Right lobe of liver (tissue), 4 donors: ENCODE data around the gene GALNT3.

Source experiments
- POLR2A ChIP-seq: fragments of 450-650 bp; IDR thresholded peaks from one replicate; pipeline ENCODE4 v1.6.1; 2017; ENCODE audit warnings: antibody characterized with exemption, mild to moderate bottlenecking
- TF ChIP-seq, protein P1 (sequence below), 4 donors: fragments of 200-600 bp in 3 of 4; fragments of 450-650 bp in 1 of 4; IDR thresholded peaks; one replicate each; pipeline versions ENCODE4 v1.5.1 to v1.8.0; 2016 to 2022; ENCODE audit warnings: antibody characterized with exemption in 4 of 4, mild to moderate bottlenecking in 2 of 4
- donor health status: DM: no; HTN: no; CAD: no.
- donor health status: DM: no; HTN: no; CAD: no.
- donor health status: DM: no; HTN: yes; CAD: no.

DNA sequence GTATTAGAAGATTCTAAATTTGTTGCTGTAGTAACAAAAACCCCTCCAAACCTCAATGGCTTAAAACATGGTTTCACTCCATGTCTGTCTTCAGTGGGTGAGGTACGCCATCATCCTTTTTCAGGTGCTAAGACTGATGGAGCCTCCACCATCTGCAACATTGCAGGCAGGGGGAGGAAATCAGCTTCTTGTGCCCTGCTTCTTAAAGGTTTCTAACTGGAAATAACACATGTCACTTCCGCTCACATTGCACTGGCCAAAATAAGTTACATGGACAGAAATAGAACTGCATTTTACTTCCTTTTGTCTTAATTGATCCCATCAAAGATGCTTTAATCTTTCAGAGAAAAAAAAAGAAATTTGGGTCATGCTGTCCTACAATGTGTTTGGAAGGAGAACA, 94.1 kb downstream of the GALNT3 start:
- TF ChIP-seq, protein P1, sequence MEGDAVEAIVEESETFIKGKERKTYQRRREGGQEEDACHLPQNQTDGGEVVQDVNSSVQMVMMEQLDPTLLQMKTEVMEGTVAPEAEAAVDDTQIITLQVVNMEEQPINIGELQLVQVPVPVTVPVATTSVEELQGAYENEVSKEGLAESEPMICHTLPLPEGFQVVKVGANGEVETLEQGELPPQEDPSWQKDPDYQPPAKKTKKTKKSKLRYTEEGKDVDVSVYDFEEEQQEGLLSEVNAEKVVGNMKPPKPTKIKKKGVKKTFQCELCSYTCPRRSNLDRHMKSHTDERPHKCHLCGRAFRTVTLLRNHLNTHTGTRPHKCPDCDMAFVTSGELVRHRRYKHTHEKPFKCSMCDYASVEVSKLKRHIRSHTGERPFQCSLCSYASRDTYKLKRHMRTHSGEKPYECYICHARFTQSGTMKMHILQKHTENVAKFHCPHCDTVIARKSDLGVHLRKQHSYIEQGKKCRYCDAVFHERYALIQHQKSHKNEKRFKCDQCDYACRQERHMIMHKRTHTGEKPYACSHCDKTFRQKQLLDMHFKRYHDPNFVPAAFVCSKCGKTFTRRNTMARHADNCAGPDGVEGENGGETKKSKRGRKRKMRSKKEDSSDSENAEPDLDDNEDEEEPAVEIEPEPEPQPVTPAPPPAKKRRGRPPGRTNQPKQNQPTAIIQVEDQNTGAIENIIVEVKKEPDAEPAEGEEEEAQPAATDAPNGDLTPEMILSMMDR (IDR thresholded peaks at IDR 0.05): no peak
- TF ChIP-seq POLR2A: no peak
